Activated CD8-positive, alpha-beta T cell treated with anti-CD3 and anti-CD28 coated beads for 36 hours (primary cell): Measurements from ENCODE around the gene SDCCAG8. TPM values are rescaled to one million over a fixed set of nuclear protein-coding genes. Genes with fewer than 3 reads are reported as not detected.

Source experiments
- ATAC-seq: fragments of 200-7000 bp; cut with Tn5 transposase; one replicate; pipeline ENCODE4 v1.10.0; 2021; ENCODE audit warnings: mild to moderate bottlenecking, moderate library complexity
- CTCF ChIA-PET: fragments of 350-600 bp; sonication (Branson Sonifier 250); formaldehyde crosslinking; loops from one replicate; lab custom pipeline; 2021; ENCODE audit warnings: antibody characterized with exemption; lab: Charles Lee
- POLR2A ChIA-PET: fragments of 350-600 bp; sonication (Branson Sonifier 250); formaldehyde crosslinking; loops from one replicate; lab custom pipeline; 2021; ENCODE audit warnings: antibody characterized with exemption; lab: Charles Lee
- DNase-seq: peaks from one replicate; pipeline ENCODE4 v3.0.0-alpha.2; 2020
- H3K27ac Mint-ChIP-seq: one replicate; pipeline ENCODE4 v1.8.0; 2021; ENCODE audit warnings: mild to moderate bottlenecking, mixed read lengths
- H3K27me3 Mint-ChIP-seq: one replicate; pipeline ENCODE4 v1.8.0; 2021; ENCODE audit warnings: mixed read lengths
- H3K36me3 Mint-ChIP-seq: one replicate; pipeline ENCODE4 v1.8.0; 2021; ENCODE audit warnings: low read depth, mixed read lengths
- H3K4me1 Mint-ChIP-seq: one replicate; pipeline ENCODE4 v1.8.0; 2021; ENCODE audit warnings: low read depth, mixed read lengths
- H3K4me3 Mint-ChIP-seq: one replicate; pipeline ENCODE4 v1.8.0; 2021; ENCODE audit warnings: mild to moderate bottlenecking, moderate library complexity, mixed read lengths
- H3K9me3 Mint-ChIP-seq: one replicate; pipeline ENCODE4 v1.8.0; 2021; ENCODE audit warnings: mixed read lengths
- intact Hi-C: fragments of 100-400 bp; cut with micrococcal nuclease; formaldehyde crosslinking; loops from one replicate; pipeline ENCODE4 v1.10.0; 2022
- total RNA-seq, 2 experiments: library from RNA; stranded (reverse); gene quantifications; one replicate each; pipeline ENCODE4 v1.2.3, GENCODE V29; 2021
- TF ChIP-seq, protein P1 (sequence below): fragments of 200-600 bp; IDR thresholded peaks from one replicate; pipeline ENCODE4 v1.8.0; 2022; ENCODE audit warnings: antibody characterized with exemption, mild to moderate bottlenecking

Gene SDCCAG8
- total RNA-seq, 2 experiments from 2014 or later: 22.4 to 22.6 TPM

DNA sequence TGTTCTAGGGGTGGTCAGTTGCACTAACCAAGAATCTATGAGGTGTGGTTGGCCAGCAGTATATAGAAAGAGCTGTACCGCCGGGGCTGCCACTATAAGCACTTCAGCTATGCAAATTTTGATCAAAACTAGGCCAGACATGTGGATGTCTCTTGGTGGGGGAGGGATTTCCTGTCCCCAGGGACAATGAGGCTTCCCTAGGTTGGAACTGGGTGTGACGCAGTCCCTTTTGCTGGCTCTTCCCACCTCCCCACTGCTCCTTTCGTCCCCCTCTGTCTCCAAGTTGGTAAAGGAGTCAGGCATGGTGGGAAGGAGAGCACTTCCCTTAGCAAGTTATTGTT is 13.6 kb downstream of the SDCCAG8 start:
- H3K4me3 Mint-ChIP-seq: no peak overlapping the region
- ATAC-seq (no peak), DNase-seq (no peak)
- intact Hi-C loops: no loop called here
- H3K27ac Mint-ChIP-seq: no peak overlapping the region
- peaks cover 25% of the 10 kb centered on the region for H3K36me3 Mint-ChIP-seq
- H3K9me3 Mint-ChIP-seq: no peaks in the 10 kb centered on the region
- H3K4me1 Mint-ChIP-seq: peaks cover 22% of the 10 kb centered on the region
- ChIA-PET POLR2A (interaction anchor here (0.9 kb wide), 1 partner anchor 15 kb away, joined by 4 read pairs; the partner anchor contains the start of gene CEP170), CTCF (no interaction called here)
- TF ChIP-seq, protein P1, sequence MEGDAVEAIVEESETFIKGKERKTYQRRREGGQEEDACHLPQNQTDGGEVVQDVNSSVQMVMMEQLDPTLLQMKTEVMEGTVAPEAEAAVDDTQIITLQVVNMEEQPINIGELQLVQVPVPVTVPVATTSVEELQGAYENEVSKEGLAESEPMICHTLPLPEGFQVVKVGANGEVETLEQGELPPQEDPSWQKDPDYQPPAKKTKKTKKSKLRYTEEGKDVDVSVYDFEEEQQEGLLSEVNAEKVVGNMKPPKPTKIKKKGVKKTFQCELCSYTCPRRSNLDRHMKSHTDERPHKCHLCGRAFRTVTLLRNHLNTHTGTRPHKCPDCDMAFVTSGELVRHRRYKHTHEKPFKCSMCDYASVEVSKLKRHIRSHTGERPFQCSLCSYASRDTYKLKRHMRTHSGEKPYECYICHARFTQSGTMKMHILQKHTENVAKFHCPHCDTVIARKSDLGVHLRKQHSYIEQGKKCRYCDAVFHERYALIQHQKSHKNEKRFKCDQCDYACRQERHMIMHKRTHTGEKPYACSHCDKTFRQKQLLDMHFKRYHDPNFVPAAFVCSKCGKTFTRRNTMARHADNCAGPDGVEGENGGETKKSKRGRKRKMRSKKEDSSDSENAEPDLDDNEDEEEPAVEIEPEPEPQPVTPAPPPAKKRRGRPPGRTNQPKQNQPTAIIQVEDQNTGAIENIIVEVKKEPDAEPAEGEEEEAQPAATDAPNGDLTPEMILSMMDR: no peak
- no peaks in the 10 kb centered on the region for H3K27me3 Mint-ChIP-seq

DNA sequence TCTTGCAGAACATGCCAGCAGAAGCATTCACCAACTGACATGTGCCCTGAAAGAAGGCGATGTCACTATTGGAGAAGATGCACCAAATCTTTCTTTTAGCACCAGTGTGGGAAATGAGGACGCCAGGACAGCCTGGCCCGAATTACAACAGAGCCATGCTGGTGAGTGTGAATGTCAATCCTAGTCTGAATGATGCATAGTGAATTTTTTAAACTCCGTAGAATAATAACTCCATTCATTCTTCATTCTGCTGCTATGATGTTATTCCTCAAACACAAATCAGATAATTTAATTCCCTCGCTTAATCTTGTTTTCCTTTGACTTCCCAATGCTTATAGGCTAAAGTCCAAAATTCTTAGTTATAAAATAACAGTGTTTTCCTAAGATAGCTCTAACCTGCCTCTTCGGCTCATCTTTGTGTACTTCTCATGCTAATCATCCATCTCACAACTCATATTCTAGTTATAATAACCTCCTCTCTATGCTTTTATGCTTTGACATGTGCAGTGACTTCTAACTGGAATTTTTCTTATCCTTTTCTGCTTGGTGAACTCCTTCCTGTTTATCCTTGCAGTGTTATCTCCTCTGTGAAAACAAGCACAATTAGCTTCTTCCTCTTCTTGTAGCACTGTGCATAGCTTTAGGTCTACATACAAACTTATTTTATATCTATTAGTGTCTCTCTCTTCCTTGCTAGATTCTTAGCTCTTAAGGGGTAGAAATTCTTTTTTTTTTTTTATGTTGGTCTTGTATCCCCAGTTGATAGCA is 14.4 kb downstream of the SDCCAG8 start:
- H3K36me3 Mint-ChIP-seq: peaks cover 31% of the 10 kb centered on the region
- POLR2A ChIA-PET: interaction anchor here (0.6 kb wide), 1 partner anchor 17 kb away, joined by 3 read pairs; no protein-coding TSS in a partner anchor

DNA sequence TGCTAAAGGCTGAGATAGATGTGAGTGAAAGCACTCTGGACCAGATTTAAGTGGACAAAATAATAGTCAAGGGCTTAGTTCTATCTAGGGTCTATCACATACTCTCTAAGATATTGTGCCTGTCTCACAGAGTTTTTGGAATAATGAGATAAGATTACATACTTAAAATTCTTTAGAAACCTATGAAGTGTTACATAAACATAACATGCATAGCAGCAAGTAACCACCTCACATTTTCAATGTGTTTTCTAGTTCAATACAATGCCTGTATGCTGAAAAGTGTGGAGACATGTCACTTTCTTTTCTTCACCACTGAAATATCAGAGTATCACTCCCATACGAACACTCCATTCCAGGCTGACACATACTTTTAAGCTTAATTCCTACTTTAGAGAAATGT is 16.2 kb downstream of the SDCCAG8 start:
- Mint-ChIP-seq H3K4me3 (no peak overlapping the region), H3K9me3 (no peaks in the 10 kb centered on the region), H3K4me1 (peaks cover 18% of the 10 kb centered on the region), H3K27ac (no peak overlapping the region), H3K27me3 (no peaks in the 10 kb centered on the region), H3K36me3 (peaks cover 41% of the 10 kb centered on the region)
- intact Hi-C loops: no loop called here
- TF ChIP-seq, protein P1: no peak
- ChIA-PET POLR2A (interaction anchor here (2.8 kb wide), 1 partner anchor 17 kb away, joined by 13 read pairs; the partner anchor contains the start of genes CEP170 and SDCCAG8), CTCF (no interaction called here)
- no peak for DNase-seq
- ATAC-seq: no peak

More for the DNA sequence above, 14.4 kb downstream of the SDCCAG8 start:
- TF ChIP-seq, protein P1: no peak
- CTCF ChIA-PET: no interaction called here
- DNase-seq (no peak), ATAC-seq (no peak)
- Mint-ChIP-seq H3K9me3 (no peaks in the 10 kb centered on the region), H3K27ac (no peak overlapping the region), H3K27me3 (no peaks in the 10 kb centered on the region), H3K4me1 (peaks cover 18% of the 10 kb centered on the region), H3K4me3 (no peak overlapping the region)
- intact Hi-C loops: no loop called here

DNA sequence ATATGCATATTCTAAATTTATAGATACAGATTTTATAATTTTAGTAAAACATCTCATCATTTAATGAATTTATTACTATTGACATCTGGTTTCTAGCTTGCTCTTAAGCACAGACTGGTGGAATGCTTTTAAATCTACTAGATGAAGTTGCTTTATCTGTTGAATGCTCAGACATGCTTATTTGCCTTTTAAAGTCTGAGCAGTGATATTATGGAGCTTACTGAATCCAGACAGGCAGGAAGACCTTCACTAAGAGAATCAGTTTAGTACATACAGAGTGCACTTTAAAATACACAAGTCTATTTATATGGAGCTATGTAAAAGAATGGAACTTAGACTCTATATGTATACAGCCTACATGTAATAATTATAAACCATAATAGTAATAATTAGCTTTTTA is 16.6 kb downstream of the SDCCAG8 start:
- TF ChIP-seq, protein P1: no peak
- CTCF ChIA-PET: no interaction called here
- Mint-ChIP-seq H3K27ac (no peak overlapping the region), H3K4me3 (no peak overlapping the region), H3K9me3 (no peaks in the 10 kb centered on the region), H3K4me1 (peaks cover 18% of the 10 kb centered on the region), H3K36me3 (peaks cover 45% of the 10 kb centered on the region), H3K27me3 (no peaks in the 10 kb centered on the region)
- intact Hi-C loops: no loop called here
- POLR2A ChIA-PET: interaction anchor here (1.2 to 2.8 kb wide), 2 partner anchors 10 to 17 kb away, joined by 4 to 13 read pairs; partner anchors contain the start of genes CEP170 and SDCCAG8
- DNase-seq (no peak), ATAC-seq (no peak)

DNA sequence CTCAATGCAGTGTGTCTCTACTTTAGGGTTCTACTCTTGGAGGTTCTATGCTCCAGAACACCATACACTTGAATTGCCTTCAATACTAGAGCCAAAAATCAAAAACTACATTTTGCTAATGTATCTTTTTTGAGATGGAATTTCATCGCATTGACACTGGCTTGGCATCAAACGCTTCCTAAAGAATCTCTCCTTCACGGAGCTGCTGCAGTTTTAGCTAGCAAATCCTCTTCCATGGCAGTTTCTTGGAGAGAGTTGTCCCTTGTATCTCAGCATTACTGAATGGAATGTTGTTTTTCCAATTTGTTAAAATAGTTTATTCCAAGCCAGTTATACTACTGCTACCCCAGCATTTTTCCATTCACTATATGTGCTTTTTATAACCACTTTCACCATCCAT is 17.7 kb downstream of the SDCCAG8 start:
- Mint-ChIP-seq H3K27ac (no peak overlapping the region), H3K27me3 (no peaks in the 10 kb centered on the region), H3K4me3 (no peak overlapping the region), H3K4me1 (peaks cover 12% of the 10 kb centered on the region), H3K9me3 (no peaks in the 10 kb centered on the region), H3K36me3 (peaks cover 49% of the 10 kb centered on the region)
- ATAC-seq: no peak
- ChIA-PET CTCF (no interaction called here), POLR2A (interaction anchor here (1.2 to 2.8 kb wide), 2 partner anchors 11 to 18 kb away, joined by 4 to 13 read pairs; partner anchors contain the start of genes CEP170 and SDCCAG8)
- TF ChIP-seq, protein P1: no peak
- no peak for DNase-seq
- intact Hi-C loops: no loop called here
